ENCODE results near the gene C20orf202. TPM values are rescaled to one million over a fixed set of nuclear protein-coding genes. Genes with fewer than 3 reads are reported as not detected.
"Not testable (repeated sequence)": the region's sequence is repeated elsewhere in the genome, so short reads cannot be mapped to it uniquely, and the experiment has no call there.

The C20orf202 gene
- total RNA-seq, 1 experiment from 2014 or later, result not detected

- no peak for DNase-seq (ENCODE audit: low spot score)
These were observed 44.4 kb downstream of the C20orf202 start for GRCh38 chr20:1247689-1248088.

- not testable (repeated sequence) for DNase-seq (ENCODE audit: low spot score)
These were observed 47.0 kb downstream of the C20orf202 start for GRCh38 chr20:1250282-1250681.

- DNase-seq (ENCODE audit: low spot score), result no peak
These were observed 49.2 kb downstream of the C20orf202 start for GRCh38 chr20:1252416-1252815.

- DNase-seq (ENCODE audit: low spot score), result no peak
These were observed 51.0 kb downstream of the C20orf202 start for GRCh38 chr20:1254254-1254653.

GRCh38 chr20:1255675-1256074 is 52.4 kb downstream of the C20orf202 start:
- no peak for DNase-seq (ENCODE audit: low spot score)

Other genes with a start within 250 kb of the C20orf202 start
- gene RSPO4, start 201.1 kb upstream of the C20orf202 start, total RNA-seq (2014; rRNA removed; shearing (Covaris generic)), result not detected in 2 replicates
- 63.9 and 90.5 TPM in 2 replicates for gene PSMF1, start 84.9 kb upstream of the C20orf202 start, total RNA-seq (2014; rRNA removed; shearing (Covaris generic))
- 0.67 and 0.72 TPM in 2 replicates for gene TMEM74B, start 18.5 kb upstream of the C20orf202 start, total RNA-seq (2014; rRNA removed; shearing (Covaris generic))
- gene RAD21L1, start 22.6 kb downstream of the C20orf202 start, total RNA-seq (2014; rRNA removed; shearing (Covaris generic)), result 0.07 and 0.90 TPM in 2 replicates
- gene SNPH, start 62.8 kb downstream of the C20orf202 start, total RNA-seq (2014; rRNA removed; shearing (Covaris generic)), result 11.6 and 13.9 TPM in 2 replicates
- gene SDCBP2, start 125.7 kb downstream of the C20orf202 start, total RNA-seq (2014; rRNA removed; shearing (Covaris generic)), result 1.8 and 2.6 TPM in 2 replicates
- 149 and 200 TPM in 2 replicates for gene FKBP1A, start 189.6 kb downstream of the C20orf202 start, total RNA-seq (2014; rRNA removed; shearing (Covaris generic))